Occipital lobe (tissue), 2 donors: ENCODE data around the gene ACSM6. TPM values are rescaled to one million over a fixed set of nuclear protein-coding genes. Genes with fewer than 3 reads are reported as not detected.
"Not testable (repeated sequence)": the region's sequence is repeated elsewhere in the genome, so short reads cannot be mapped to it uniquely, and the experiment has no call there.

Experiments
- DNase-seq: peaks from one replicate; lab custom pipeline; 2025; lab: John Stamatoyannopoulos, UW
- total RNA-seq: library from RNA; depleted of rRNA; stranded (reverse); fragments of >200 nt; gene quantifications from one replicate; pipeline ENCODE4 v1.2.3, GENCODE V29; 2014

Gene ACSM6
- total RNA-seq, 1 donor from 2014 or later: not detected

DNA sequence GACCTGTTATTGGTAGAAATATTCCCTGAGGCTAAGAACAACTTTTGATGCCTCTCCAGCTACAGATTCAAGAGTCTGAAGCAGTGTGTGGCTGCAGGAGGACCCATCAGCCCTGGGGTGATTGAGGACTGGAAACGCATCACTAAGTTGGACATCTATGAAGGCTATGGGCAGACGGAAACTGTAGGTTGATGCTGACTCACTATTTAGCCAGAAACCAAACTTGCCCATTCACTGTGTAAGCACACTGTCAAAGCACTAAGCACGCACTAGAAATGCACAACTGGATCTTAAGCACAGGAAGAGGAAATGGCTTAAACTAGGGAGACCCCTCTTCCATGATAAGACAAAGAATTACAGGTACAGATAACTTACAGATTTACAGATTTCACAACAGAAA is 20.8 kb downstream of the ACSM6 start:
- DNase-seq: no peak

DNA sequence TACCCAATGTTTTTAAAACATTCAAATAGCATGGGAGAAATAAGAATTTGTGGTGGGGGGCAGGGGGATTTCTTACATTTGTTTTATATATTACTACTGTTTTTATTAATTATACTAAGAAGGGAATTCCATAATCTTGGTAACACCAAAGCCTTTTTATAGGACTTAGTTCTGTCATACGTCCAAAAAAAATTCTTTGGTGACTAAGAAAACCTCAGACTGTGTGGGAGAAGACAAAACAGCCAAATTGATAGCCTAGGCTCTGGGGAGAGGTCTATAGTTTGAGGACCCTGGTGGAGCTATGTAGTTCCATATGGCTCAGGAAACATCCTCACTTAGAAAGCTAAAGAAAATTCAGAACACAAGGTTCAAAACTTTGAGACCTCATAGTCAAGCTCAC is 23.4 kb downstream of the ACSM6 start:
- no peak for DNase-seq

DNA sequence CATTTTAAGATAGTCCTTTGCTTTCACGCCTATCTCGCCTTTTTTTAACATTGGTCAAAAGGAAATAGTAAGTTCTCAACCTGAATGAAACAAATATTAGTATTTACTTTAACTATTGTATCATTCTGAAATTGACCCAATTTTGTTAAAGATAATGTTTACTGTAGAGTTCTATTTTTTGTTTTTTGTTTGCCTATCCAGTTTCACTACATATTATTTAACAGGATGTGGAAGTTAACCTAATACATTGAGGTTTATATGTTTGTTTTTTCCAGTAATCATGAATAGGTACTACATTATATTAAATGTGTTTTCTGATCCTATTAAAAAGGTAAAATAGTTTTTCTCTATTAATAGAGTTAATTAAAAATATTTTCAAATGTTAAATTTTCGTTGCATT is 26.5 kb downstream of the ACSM6 start:
- no peak for DNase-seq

DNA sequence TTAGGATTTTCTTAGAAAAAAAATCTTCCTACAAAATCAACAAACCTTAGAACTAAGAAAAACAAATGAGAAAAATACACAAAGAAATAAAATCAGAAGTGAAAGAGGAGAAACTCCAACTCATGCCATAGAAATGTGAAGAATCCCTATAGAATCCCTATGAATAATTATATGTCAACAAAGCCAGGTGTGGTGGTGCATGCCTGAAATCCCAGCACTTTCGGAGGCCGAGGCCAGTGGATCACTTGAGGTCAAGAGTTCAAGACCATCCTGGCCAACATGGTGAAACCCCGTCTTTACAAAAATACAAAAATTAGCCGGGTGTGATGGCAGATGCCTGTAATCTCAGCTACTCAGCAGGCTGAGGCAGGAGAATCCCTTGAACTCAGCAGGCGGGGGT is 27.1 kb downstream of the ACSM6 start:
- no peak for DNase-seq

DNA sequence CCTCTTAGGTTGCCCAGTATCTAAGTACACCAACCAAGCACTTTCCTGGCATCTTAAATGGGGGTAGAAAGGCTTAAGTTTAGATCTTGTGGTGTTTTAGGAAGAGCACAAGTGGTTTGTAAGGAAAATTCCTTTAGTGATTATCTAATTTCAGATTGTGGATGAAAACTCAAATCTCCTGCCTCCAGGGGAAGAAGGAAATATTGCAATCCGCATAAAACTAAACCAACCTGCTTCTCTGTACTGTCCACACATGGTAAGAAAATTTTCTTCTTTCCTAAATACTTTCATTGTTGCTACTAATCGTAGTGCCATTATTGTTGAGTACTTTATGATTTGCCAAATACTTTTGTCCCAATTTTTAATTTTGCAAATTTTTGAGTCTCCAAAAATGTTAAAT is 31.1 kb downstream of the ACSM6 start:
- DNase-seq: no peak

DNA sequence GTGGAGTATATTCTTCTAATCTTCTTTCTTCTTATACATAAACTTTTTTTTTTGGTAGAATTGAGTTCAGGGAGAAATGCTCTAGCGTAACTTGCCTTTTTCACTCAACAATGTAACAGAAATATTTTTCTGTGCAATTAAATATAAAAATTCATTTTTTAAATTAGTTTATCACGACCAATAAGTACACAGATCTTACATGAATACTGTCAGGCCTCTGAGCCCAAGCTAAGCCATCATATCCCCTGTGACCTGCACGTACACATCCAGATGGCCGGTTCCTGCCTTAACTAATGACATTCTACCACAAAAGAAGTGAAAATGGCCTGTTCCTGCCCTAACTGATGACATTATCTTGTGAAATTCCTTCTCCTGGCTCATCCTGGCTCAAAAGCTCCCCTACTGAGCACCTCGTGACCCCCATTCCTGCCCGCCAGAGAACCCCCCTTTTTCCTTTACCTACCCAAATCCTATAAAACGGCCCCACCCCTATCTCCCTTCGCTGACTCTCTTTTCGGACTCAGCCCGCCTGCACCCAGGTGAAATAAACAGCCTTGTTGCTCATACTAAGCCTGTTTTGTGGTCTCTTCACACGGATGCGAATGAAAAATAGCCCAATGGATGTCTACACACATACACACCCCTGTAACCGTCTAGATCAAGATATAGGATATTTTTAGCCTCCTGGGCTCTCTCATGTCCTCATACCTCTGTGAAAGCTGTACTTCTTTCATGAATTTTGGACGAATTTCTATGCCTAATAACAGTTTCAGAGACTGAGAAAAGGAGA is 35.1 kb downstream of the ACSM6 start:
- not testable (repeated sequence) for DNase-seq

DNA sequence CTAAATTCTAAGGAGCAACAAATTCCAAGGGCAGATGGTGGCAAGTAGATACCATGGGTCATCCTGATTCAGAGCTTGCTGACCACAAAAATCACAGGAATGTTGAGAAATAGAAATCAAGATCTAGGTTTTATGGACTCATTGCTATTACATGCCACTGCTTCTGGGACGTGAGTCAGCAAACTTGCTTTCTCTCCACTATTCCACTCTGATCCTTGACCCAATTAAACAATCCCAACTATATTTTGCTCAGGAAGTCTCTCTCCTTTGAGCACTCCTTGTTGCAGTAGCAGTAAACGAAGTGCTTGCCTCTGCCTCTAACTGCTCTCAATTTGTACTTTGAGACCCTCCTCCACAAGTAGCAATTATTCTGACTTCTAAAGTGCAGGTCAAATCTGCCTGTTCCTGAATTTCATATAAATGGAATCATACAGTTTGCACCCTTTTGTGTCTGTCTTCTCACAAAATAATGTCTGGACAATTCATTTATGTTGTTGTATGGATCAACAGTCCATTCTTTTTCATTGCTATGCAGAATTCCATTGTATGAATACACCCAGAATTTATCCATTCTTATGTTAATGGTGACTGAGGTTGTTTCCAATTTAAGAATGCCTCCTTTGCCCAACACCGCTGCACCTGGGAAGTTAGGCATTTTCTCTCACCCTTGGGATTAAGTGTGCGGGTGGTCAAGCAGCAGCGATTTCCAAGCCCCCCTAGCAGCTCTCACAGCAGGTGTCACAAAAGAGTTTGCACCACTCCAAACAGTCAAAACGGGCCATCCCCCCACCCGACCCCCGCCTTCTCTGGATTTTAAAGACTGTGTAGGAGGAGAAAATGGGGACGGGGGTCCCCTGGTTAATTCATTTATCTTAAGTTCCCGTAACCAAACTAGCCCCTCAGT is 35.9 kb downstream of the ACSM6 start:
- no peak for DNase-seq

DNA sequence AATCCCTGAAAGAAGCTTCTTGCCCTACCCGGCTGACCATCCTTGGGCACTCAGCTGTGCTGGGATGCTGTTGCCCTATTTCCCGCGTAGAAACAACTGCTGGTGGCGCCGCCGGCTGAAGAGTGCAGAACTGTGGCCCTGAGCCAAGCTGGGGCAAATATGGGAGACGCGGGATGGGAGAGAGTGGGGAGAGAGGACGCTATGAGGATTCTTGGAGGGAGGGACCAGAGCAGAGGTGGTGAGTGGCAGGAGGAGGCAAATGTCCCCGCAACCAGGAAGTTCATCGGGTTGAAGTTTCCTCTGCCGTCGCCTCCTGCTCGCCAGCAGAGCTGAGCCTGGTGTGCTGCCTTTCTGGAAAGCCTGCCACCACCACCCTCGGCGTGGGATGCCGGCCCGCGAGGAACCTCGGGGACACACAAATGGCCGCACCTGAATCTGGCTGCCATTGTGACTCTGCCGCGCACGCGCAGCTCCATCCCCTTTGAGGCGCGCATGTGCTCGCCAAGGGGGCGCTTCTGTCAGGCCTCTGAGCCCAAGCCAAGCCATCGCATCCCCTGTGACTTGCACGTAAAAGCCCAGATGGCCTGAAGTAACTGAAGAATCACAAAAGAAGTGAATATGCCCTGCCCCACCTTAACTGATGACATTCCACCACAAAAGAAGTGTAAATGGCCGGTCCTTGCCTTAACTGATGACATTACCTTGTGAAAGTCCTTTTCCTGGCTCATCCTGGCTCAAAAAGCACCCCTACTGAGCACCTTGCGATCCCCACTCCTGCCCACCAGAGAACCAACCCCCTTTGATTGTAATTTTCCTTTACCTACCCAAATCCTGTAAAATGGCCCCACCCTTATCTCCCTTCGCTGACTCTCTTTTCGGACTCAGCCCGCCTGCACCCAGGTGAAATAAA is 36.9 kb downstream of the ACSM6 start:
- DNase-seq: peak; percentile 20

DNA sequence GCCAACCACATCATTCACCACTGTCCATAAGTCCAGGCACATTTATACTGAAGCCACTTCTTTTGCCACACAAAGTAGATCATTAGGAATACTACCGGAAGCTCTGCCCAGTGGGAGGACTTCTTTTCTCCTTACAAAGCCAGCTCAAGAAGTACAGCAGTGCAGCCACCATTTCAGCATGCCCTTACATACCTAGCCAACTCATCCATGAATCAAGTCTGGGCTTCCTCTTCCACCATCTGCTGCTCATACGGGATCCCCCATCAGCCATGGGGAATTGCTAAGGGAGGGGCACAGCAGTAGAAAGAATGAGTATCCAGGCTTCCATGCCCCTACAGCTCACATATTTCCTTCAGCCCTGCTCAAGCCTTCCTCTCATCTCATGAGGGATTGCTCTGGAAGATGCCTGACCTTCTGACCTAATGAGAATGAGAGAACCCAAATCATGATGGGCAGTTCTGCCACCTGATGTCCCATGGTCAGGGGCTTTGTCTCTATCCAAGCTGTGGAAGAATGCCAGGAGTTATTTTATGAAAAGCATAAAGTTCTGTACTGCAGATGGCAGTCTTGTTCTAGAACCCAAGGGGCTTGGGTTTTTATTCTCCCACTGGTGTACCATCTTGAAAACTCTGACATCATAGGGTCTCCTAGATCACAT is 39.5 kb downstream of the ACSM6 start:
- DNase-seq: no peak

DNA sequence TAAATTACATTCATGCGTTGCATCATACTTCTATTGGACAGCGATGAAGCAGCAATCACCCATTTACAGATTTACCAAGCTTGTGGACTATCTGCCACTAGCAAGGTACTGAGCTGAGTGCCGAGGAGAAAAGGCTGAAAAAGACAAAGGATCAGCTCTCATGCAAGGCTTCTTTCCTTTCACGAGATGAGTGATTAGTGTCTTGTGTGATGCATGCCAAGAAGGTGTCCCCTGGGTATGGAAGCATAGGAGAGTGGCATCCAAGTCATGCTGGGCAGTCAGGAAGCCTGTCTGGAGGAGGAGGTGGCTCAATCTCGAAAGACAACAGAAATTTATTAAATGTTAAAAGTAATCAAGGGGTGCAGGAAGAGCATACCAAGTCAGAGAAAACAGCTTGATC is 40.9 kb downstream of the ACSM6 start:
- DNase-seq: no peak

DNA sequence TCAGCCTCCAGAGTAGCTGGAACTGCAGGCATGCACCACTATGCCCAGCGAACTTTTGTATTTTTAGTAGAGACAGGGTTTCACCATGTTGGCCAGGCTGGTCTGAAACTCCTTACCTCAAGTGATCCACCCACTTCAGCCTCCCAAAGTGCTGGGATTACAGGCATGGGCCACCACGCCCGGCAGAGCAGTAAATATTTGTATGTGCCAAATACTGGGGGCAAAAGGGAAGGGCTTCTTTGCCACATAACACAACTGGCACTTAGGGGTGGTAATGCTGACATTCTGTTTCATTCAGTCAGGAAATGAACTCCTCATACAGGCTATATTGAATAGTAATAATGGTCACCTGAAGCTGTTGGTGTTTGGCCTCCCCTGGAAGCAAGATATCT is 41.6 kb downstream of the ACSM6 start:
- no peak for DNase-seq

DNA sequence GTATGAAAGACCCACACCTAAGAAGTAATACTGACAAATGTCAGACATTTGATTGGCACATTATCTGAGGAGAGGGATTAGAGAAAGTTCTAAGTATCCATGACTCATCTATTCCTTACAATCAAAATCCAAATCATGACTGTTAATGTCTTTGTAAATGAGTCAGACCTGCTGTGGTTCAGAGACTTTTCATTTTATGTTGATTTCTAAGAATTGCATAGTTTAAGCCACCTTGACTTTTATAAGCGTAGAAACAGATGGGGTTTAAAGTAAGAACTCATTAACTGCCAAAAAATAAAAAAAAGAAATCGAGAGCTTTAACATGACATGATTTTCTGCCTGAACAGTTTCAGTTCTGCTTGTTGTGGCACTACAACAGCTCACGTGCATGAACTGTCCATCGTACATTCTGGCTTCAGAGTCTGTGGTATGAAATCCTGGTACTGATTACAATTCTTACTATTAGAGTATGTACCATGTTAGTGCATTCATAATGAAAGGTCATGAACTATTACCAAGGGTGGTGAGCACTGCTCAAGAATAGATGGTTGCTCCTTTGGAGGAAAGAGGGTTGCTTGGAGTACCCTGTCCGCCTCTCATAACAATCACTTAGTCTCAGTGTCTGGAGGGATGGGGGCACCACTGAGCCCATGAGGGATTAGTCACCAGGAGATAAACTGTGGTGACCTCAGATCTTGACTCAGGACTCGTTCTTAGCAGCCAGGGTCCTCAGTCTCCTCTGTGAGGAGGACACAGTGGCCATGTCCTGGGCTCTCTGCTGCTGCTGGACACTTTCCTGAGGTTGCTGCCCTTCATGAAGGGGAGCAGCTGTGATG is 42.2 kb downstream of the ACSM6 start:
- DNase-seq: no peak

DNA sequence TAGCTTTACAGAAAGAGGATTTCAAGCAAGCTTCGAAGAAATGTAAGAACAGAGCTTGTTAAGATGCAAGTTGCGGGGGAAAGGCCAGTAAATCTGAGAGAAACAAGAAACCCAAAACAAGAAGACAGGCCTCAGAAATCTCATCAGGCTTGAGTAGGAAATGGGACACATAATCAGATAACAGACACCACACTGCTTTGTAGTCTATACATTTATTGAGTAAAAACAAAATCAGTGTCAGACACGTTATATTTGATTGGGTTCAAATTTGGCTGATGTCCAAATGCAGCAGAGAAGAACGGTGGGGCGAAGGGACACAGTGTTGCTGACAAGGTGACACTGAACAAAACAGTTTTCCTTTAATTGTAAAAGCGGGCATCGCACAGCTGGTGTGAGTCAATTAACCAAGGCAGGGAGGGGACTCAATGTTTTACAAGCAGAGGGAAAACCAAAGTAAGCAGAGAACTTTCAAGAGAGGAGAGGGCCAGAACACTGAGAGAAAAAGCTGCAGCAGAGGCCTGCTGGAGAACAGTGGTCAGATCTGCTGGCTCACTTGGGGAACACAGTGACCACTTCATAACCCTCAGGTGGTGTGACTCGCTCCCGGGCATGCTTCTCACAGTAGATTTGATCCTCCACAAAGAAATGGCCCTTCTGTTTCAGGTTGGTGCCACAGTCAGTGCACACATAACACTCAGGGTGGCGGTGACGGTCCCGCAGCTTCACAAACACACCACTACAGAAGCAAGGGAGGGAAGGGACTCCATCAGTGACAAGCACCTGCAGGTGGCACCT is 43.5 kb downstream of the ACSM6 start:
- DNase-seq: no peak

DNA sequence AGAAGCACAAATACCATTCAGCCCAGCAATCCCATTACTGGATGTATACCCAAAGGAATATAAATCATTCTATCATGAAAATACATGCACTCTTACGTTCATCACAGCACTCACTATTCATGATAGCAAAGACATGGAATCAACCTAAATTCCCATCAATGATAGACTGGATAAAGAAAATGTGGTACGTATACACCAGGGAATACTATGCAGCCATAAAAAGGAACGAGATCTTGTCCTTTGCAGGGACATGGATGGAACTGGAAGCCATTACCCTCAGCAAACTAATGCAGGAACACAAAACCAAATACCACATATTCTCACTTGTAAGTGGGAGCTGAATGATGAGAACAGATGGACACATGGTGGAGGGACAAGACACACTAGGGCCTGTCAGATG is 46.1 kb downstream of the ACSM6 start:
- DNase-seq: not testable (repeated sequence)

DNA sequence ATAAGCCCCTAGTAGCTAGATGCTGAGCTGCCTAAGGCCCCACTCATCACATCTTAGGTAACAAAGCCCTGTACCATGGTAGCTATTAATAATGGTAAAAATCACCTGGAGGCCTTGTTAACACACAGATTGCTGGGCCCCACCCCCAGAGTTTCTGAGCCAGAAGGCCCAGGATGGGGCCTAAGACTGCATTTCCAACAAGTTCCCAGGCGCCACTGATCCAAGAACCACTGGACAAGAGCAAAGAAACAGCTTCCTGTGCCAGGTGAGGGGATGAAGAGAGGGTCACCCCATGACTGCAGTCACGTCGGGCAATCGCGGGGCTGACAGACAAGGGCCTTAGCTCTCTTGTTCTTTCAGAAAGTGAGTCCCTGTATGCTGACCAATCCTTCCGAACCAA is 46.8 kb downstream of the ACSM6 start:
- DNase-seq: no peak

DNA sequence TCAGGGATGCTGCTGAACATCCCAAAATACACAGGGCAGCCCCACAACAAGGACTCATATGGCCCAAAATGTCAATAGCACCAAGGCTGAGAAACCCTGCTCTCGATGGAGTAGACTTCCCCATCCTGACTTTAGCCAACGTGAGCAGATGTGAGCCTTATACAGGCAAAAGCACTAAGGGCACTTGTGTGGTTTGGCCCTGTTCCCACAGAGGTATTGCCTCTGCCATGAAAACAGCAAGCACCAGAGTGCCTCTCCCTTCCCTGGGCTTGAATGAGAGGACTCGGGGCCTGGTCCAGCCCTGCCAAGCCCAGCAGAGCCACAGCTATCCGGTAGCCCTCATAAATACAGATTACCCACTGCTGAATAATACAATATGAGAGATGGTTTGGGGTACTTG is 47.5 kb downstream of the ACSM6 start:
- no peak for DNase-seq

DNA sequence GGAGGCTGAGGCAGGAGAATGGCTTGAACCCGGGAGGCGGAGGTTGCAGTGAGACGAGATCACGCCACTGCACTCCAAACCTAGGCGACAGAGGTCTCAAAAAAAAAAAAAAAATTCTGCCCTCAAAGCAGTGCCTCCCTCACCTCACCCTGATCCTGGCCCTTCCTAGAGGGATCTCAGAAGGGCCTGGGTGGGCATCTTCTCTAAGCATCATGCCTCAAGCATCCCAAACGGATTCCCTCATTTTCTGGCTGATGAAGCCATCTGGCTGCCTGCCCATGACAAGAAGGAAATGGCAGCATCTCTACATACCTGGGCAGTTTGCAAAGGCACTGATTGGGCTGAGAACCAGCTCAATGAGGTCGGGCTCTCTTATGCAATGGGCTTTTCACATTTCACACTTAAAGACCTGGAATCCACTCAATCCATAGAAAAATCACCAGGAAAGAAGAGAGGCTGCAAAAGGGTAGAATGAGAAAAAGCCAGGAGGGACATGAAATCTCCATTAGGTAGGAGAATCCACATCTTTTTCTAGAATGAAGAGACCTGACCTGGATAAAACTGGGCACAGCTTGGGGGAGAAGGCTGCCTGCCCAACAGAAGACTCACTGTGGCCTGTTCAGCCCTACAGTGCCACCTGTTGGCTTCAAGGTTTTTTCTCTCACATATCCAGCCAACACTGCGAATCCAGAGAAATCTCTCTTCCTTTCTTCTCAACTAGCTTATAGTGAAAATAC is 48.7 kb downstream of the ACSM6 start:
- no peak for DNase-seq

DNA sequence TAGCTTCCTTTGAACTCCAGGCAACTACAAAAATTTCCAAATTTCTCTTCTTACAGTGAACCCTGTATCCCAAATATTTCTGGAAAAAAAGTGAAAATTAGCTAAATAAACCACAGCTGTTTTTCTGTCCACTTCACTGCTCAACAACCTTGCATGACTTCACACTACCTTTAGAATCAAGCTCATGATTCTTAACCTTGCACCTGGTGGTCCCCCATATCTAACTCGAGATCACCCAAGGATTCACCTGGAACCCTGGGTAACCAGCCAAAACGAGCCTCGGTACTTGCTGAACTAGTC is 49.2 kb downstream of the ACSM6 start:
- no peak for DNase-seq

DNA sequence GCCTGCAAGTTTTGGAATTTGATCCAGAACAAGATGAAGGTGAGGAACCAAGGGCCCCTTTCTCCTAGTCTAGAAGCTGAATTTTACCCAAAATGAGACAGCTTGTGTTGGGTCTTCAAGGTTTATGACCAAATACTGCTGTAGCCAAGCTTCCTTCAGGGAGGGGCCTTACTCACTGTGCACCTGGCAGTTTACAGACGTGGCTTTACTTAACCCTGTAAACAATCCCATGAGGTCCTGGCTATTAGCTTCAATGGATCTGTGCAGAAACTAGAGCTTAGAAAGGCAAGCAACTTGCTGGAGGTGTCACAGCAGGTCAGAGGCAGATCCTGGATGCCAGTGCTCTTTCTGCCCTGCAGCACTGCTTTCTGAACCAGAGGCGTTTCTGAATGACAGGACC is 50.1 kb downstream of the ACSM6 start:
- DNase-seq: no peak
